ENCODE data around the gene NOX4. TPM values are rescaled to one million over a fixed set of nuclear protein-coding genes. Genes with fewer than 3 reads are reported as not detected.
"Not testable (repeated sequence)": the region's sequence is repeated elsewhere in the genome, so short reads cannot be mapped to it uniquely, and the experiment has no call there.

Gene NOX4
- total RNA-seq, 1 experiment from 2014 or later: 0.69 TPM

GRCh38 chr11:89337100-89337650 lies 154.0 kb downstream of the NOX4 start:
- not testable (repeated sequence) for DNase-seq; H3K27me3 ChIP-seq (ENCODE audit: control insufficient read depth, insufficient read depth, low read length); H3K36me3 ChIP-seq (replicated peaks; ENCODE audit: control insufficient read depth, insufficient read depth, low read length); H3K4me3 ChIP-seq (ENCODE audit: insufficient read depth, low read depth, low read length)

DNA sequence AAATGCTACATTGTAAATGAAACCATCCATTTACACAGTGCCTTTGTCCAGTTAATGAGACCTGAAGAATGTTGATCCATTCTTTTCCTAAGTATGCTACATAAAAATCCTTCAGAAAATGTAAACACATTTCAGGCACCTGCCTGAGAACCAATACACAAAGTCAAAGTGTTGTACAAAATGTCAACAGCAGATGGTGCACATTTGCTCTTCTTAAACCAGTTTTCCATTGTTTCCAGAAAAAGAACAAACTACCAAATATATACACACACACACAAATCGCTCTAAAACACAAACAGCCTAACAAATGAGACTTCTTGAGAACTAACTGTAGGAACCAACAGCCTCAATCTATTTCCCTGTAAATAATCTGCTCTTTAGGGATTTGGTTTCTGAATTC lies 157.5 kb downstream of the NOX4 start:
- H3K36me3 ChIP-seq (replicated peaks; ENCODE audit: control insufficient read depth, insufficient read depth, low read length); H3K27me3 ChIP-seq (ENCODE audit: control insufficient read depth, insufficient read depth, low read length); H3K4me3 ChIP-seq (ENCODE audit: insufficient read depth, low read depth, low read length); DNase-seq: not testable (repeated sequence)

DNA sequence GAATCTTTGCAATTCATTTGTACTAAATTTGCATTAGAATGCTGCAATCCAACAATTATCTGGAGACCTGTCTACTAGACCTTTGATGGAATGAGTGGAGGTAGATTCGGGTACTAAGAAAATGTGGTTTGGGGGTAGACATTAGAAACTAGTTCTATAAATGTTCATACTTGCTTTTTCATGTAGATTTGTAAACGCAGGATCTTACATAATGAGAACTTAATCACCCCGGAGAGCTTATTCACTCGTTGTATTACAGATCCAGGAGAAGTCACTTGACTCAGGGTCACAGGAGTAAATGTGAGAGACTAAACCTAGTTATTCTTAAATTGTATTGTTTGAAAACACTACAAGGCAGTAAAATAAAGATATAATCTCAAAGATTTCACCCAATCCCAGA lies 159.2 kb downstream of the NOX4 start:
- H3K36me3 ChIP-seq (replicated peaks; ENCODE audit: control insufficient read depth, insufficient read depth, low read length); DNase-seq; H3K4me3 ChIP-seq (ENCODE audit: insufficient read depth, low read depth, low read length); H3K27me3 ChIP-seq (ENCODE audit: control insufficient read depth, insufficient read depth, low read length): not testable (repeated sequence)

DNA sequence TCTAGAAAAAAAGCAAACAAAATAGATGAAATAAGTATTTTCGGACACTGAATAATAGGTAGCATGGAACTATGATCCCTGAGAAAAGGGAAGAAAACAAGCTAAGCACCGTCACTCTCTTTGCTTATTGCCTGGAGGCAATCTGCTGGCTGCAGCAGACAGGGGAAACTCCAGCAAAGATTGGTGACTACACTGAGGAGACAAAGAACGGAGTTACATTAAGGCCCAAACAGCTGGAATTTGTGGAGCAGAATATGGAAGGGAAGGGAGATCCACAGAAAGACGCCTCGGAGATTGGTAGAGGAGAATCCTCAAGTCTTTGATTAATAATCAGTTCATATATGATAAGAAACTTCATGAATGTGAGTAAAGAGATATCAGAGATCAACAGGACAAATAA lies 163.3 kb downstream of the NOX4 start:
- Histone ChIP-seq H3K36me3 (replicated peaks; ENCODE audit: control insufficient read depth, insufficient read depth, low read length) (no peaks in the 10 kb centered on the region), H3K27me3 (ENCODE audit: control insufficient read depth, insufficient read depth, low read length) (no peaks in the 10 kb centered on the region), H3K4me3 (ENCODE audit: insufficient read depth, low read depth, low read length) (no peak overlapping the region)
- no peak for DNase-seq

DNA sequence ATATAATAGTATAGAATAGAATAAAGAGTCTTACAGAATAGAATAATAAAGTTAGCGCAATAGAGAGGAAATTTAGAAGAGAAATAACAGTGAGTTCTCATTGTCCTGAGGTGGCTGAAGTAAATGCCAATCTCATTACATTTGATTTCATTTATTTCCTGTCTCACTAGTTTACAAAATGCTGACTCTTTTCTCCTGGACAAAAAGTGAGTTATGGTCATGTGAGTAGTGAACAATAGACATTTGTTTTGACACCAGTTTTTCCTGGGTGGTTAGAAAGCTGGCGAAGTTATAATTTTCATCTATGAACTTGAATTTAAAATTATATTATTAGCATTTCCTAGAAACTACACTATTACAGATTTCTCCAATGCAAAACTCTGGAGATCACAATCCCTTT lies 169.8 kb downstream of the NOX4 start:
- Histone ChIP-seq H3K27me3 (ENCODE audit: control insufficient read depth, insufficient read depth, low read length) (no peaks in the 10 kb centered on the region), H3K36me3 (replicated peaks; ENCODE audit: control insufficient read depth, insufficient read depth, low read length) (no peaks in the 10 kb centered on the region), H3K4me3 (ENCODE audit: insufficient read depth, low read depth, low read length) (no peak overlapping the region)
- no peak for DNase-seq

- not testable (repeated sequence) for H3K27me3 ChIP-seq (ENCODE audit: control insufficient read depth, insufficient read depth, low read length); H3K4me3 ChIP-seq (ENCODE audit: insufficient read depth, low read depth, low read length); DNase-seq; H3K36me3 ChIP-seq (replicated peaks; ENCODE audit: control insufficient read depth, insufficient read depth, low read length)
Measured at GRCh38 chr11:89310607-89311006, 180.6 kb downstream of the NOX4 start.

GRCh38 chr11:89309321-89309985 lies 181.7 kb downstream of the NOX4 start:
- DNase-seq; H3K27me3 ChIP-seq (ENCODE audit: control insufficient read depth, insufficient read depth, low read length); H3K4me3 ChIP-seq (ENCODE audit: insufficient read depth, low read depth, low read length); H3K36me3 ChIP-seq (replicated peaks; ENCODE audit: control insufficient read depth, insufficient read depth, low read length): not testable (repeated sequence)

GRCh38 chr11:89308272-89308671 lies 182.9 kb downstream of the NOX4 start:
- DNase-seq; H3K36me3 ChIP-seq (replicated peaks; ENCODE audit: control insufficient read depth, insufficient read depth, low read length); H3K27me3 ChIP-seq (ENCODE audit: control insufficient read depth, insufficient read depth, low read length): not testable (repeated sequence)

GRCh38 chr11:89303029-89303428 lies 188.1 kb downstream of the NOX4 start:
- DNase-seq; H3K4me3 ChIP-seq (ENCODE audit: insufficient read depth, low read depth, low read length); H3K27me3 ChIP-seq (ENCODE audit: control insufficient read depth, insufficient read depth, low read length); H3K36me3 ChIP-seq (replicated peaks; ENCODE audit: control insufficient read depth, insufficient read depth, low read length): not testable (repeated sequence)

More at GRCh38 chr11:89308272-89308671, 182.9 kb downstream of the NOX4 start:
- not testable (repeated sequence) for H3K4me3 ChIP-seq (ENCODE audit: insufficient read depth, low read depth, low read length)

- DNase-seq: not testable (repeated sequence)
Measured at GRCh38 chr11:89295023-89295422, 196.2 kb downstream of the NOX4 start.

GRCh38 chr11:89293965-89294679 lies 197.1 kb downstream of the NOX4 start:
- Histone ChIP-seq H3K4me3 (ENCODE audit: insufficient read depth, low read depth, low read length) (peak overlapping the region; percentile 11; the same call in 1 of the 2 replicates), H3K27me3 (ENCODE audit: control insufficient read depth, insufficient read depth, low read length) (no peaks in the 10 kb centered on the region), H3K36me3 (replicated peaks; ENCODE audit: control insufficient read depth, insufficient read depth, low read length) (no peaks in the 10 kb centered on the region)
- DNase-seq: peak; percentile 34

More at GRCh38 chr11:89295023-89295422, 196.2 kb downstream of the NOX4 start:
- not testable (repeated sequence) for H3K36me3 ChIP-seq (replicated peaks; ENCODE audit: control insufficient read depth, insufficient read depth, low read length); H3K4me3 ChIP-seq (ENCODE audit: insufficient read depth, low read depth, low read length); H3K27me3 ChIP-seq (ENCODE audit: control insufficient read depth, insufficient read depth, low read length)

GRCh38 chr11:89288004-89288403 lies 203.2 kb downstream of the NOX4 start:
- not testable (repeated sequence) for H3K27me3 ChIP-seq (ENCODE audit: control insufficient read depth, insufficient read depth, low read length); DNase-seq; H3K4me3 ChIP-seq (ENCODE audit: insufficient read depth, low read depth, low read length); H3K36me3 ChIP-seq (replicated peaks; ENCODE audit: control insufficient read depth, insufficient read depth, low read length)

DNA sequence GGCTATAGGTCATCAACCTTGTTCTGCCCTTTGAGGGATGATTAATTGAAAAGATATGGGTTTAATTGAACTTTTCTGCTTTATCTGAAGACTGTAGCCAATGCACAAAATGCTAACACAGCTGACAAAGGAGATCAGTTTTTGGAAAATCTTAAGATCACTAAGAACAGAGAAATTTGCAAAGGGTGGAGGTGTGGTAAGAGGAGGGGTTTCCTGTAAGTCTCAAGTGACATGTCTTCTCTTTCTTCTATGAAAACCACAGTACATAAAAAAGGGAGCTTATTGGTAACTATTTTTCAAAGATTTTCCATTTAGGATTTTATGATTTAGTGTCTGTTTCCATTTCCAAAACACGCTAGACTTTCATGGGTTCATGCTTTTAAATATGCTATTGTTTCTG lies 204.6 kb downstream of the NOX4 start:
- not testable (repeated sequence) for H3K27me3 ChIP-seq (ENCODE audit: control insufficient read depth, insufficient read depth, low read length); H3K4me3 ChIP-seq (ENCODE audit: insufficient read depth, low read depth, low read length); DNase-seq; H3K36me3 ChIP-seq (replicated peaks; ENCODE audit: control insufficient read depth, insufficient read depth, low read length)

DNA sequence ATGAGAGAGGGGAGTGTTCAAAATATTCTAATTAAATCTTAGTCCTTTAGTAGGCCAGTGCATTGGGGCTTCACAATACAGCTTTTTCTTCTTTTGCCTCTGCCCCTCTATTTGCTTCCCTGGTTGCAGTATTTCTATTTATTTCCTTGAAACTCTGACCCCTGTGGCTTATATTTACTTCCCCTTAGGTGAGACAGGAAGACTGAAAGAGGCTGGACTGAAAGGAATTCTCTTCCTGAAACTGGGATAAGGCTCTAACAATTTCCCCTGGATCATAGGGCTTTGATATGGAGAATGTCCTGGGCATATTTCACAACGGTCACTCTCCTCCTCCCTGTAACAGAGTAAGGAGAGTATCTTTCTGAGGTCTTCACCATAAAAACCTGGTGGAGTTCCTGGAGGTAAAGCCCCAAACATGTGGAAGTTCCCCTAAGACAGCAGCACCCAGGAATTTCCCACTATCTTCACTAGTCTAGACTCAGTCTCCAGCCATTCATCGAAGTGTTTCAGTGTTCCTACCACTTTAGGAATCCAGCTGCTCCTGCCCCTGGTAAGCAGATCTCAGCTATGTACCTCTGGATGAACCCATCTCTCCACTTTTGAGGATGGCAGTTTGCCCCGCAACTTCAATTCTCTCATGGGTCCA lies 210.0 kb downstream of the NOX4 start:
- H3K36me3 ChIP-seq (replicated peaks; ENCODE audit: control insufficient read depth, insufficient read depth, low read length); H3K4me3 ChIP-seq (ENCODE audit: insufficient read depth, low read depth, low read length); DNase-seq; H3K27me3 ChIP-seq (ENCODE audit: control insufficient read depth, insufficient read depth, low read length): not testable (repeated sequence)

DNA sequence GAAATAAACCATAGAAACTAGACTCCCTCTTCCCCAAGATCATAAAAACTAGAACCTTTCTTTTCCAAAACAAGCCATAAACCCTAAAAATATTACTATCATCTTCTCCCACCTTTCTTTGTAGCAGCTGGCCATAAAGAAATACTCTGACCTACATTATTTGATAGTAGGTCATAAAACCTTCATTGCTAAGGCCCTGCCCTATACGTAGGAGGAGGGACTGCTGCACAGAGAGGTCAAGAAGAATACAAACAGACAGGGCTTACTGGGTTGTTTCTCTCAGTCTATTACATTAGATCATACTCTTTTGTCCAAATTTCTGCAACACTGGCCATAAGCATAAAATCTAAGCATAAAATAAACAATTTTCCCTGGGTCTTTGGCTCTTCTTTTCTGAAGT lies 212.0 kb downstream of the NOX4 start:
- H3K4me3 ChIP-seq (ENCODE audit: insufficient read depth, low read depth, low read length): no peak overlapping the region
- H3K27me3 ChIP-seq (ENCODE audit: control insufficient read depth, insufficient read depth, low read length): no peaks in the 10 kb centered on the region
- DNase-seq: no peak
- H3K36me3 ChIP-seq (replicated peaks; ENCODE audit: control insufficient read depth, insufficient read depth, low read length): no peaks in the 10 kb centered on the region

Measured in H7 (cell line).